Measurements from ENCODE around the gene TEF.

TEF gene

DNA sequence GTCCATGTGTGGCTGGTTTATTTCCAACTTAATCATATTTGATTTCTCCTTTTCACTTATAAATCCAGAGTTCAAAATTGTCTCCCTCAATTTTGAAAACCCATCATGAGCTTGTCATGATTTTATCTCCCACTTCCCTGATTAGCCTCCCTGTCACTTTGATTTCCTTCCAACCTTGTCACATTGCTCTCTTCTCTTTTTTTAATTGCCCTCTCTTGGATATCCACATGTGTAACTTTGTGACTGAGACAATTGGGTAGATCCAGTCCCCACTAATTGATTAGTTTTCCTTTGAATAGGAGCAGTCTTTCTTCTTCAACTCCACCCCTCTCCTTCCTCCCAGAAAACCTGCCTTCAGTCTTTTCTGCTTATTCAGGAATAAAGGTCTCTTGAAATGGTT is 2.4 kb downstream of the TEF start:
- Histone ChIP-seq H3K27ac (ENCODE audit: low read length) (no peak overlapping the region), H3K4me2 (ENCODE audit: low read length) (no peak overlapping the region), H3K36me3 (replicated peaks; ENCODE audit: low read depth, low read length) (peaks cover 8% of the 10 kb centered on the region), H3K9ac (ENCODE audit: low read length) (no peak overlapping the region), H3K9me3 (ENCODE audit: insufficient read depth, low read length) (no peaks in the 10 kb centered on the region), H3K4me1 (ENCODE audit: low read length) (peaks cover 14% of the 10 kb centered on the region), H4K20me1 (ENCODE audit: insufficient read depth, low read length) (no peaks in the 10 kb centered on the region), H3K27me3 (ENCODE audit: low read depth, low read length) (no peaks in the 10 kb centered on the region), H2AFZ (ENCODE audit: low read depth, low read length) (no peak overlapping the region), H3K79me2 (ENCODE audit: low read length) (peaks cover 11% of the 10 kb centered on the region; the same call in 1 of the 2 replicates), H3K4me3 (ENCODE audit: low read length) (no peak overlapping the region)
- TF ChIP-seq, protein P1, sequence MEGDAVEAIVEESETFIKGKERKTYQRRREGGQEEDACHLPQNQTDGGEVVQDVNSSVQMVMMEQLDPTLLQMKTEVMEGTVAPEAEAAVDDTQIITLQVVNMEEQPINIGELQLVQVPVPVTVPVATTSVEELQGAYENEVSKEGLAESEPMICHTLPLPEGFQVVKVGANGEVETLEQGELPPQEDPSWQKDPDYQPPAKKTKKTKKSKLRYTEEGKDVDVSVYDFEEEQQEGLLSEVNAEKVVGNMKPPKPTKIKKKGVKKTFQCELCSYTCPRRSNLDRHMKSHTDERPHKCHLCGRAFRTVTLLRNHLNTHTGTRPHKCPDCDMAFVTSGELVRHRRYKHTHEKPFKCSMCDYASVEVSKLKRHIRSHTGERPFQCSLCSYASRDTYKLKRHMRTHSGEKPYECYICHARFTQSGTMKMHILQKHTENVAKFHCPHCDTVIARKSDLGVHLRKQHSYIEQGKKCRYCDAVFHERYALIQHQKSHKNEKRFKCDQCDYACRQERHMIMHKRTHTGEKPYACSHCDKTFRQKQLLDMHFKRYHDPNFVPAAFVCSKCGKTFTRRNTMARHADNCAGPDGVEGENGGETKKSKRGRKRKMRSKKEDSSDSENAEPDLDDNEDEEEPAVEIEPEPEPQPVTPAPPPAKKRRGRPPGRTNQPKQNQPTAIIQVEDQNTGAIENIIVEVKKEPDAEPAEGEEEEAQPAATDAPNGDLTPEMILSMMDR (IDR thresholded peaks at IDR 0.05; ENCODE audit: low read depth, low read length) = no peak
- TF ChIP-seq EZH2phosphoT487 (IDR thresholded peaks at IDR 0.05; ENCODE audit: low read depth) = no peak

- no peak overlapping the region for H3K9ac ChIP-seq (ENCODE audit: low read length)
- no peaks in the 10 kb centered on the region for H3K27me3 ChIP-seq (ENCODE audit: low read depth, low read length)
- no peak overlapping the region for H2AFZ ChIP-seq (ENCODE audit: low read depth, low read length)
- H3K4me2 ChIP-seq (ENCODE audit: low read length) = no peak overlapping the region
- peaks cover 14% of the 10 kb centered on the region for H3K36me3 ChIP-seq (replicated peaks; ENCODE audit: low read depth, low read length)
- peaks cover 9% of the 10 kb centered on the region; the same call in 1 of the 2 replicates for H3K79me2 ChIP-seq (ENCODE audit: low read length)
- no peaks in the 10 kb centered on the region for H3K9me3 ChIP-seq (ENCODE audit: insufficient read depth, low read length)
- H3K4me3 ChIP-seq (ENCODE audit: low read length) = no peak overlapping the region
- no peaks in the 10 kb centered on the region for H4K20me1 ChIP-seq (ENCODE audit: insufficient read depth, low read length)
- peaks cover 7% of the 10 kb centered on the region for H3K4me1 ChIP-seq (ENCODE audit: low read length)
- H3K27ac ChIP-seq (ENCODE audit: low read length) = no peak overlapping the region
- TF ChIP-seq EZH2phosphoT487 (IDR thresholded peaks at IDR 0.05; ENCODE audit: low read depth) = no peak
- TF ChIP-seq, protein P1 (IDR thresholded peaks at IDR 0.05; ENCODE audit: low read depth, low read length) = no peak
Observed at GRCh38 chr22:41387341-41387740, 5.6 kb downstream of the TEF start.

DNA sequence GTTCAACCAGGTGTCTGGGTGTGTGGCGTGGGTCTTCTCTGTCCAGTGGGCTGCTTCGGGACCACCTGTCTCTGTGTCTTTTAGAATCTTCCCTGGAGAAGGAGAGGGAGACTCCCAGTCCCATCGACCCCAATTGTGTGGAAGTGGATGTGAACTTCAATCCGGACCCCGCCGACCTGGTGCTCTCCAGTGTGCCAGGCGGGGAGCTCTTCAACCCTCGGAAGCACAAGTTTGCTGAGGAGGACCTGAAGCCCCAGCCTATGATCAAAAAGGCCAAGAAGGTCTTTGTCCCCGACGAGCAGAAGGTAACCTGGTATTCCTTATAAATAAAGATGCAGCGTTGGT is 12.2 kb downstream of the TEF start:
- H3K27ac ChIP-seq (ENCODE audit: low read length) = no peak overlapping the region
- H3K4me2 ChIP-seq (ENCODE audit: low read length) = no peak overlapping the region
- peaks cover 17% of the 10 kb centered on the region for H3K36me3 ChIP-seq (replicated peaks; ENCODE audit: low read depth, low read length)
- no peaks in the 10 kb centered on the region for H3K4me1 ChIP-seq (ENCODE audit: low read length)
- H2AFZ ChIP-seq (ENCODE audit: low read depth, low read length) = no peak overlapping the region
- no peaks in the 10 kb centered on the region for H3K27me3 ChIP-seq (ENCODE audit: low read depth, low read length)
- no peak overlapping the region for H3K4me3 ChIP-seq (ENCODE audit: low read length)
- no peaks in the 10 kb centered on the region for H4K20me1 ChIP-seq (ENCODE audit: insufficient read depth, low read length)
- no peaks in the 10 kb centered on the region for H3K79me2 ChIP-seq (ENCODE audit: low read length)
- no peaks in the 10 kb centered on the region for H3K9me3 ChIP-seq (ENCODE audit: insufficient read depth, low read length)
- TF ChIP-seq EZH2phosphoT487 (IDR thresholded peaks at IDR 0.05; ENCODE audit: low read depth) = no peak
- TF ChIP-seq, protein P1 (IDR thresholded peaks at IDR 0.05; ENCODE audit: low read depth, low read length) = no peak
- no peak overlapping the region for H3K9ac ChIP-seq (ENCODE audit: low read length)

DNA sequence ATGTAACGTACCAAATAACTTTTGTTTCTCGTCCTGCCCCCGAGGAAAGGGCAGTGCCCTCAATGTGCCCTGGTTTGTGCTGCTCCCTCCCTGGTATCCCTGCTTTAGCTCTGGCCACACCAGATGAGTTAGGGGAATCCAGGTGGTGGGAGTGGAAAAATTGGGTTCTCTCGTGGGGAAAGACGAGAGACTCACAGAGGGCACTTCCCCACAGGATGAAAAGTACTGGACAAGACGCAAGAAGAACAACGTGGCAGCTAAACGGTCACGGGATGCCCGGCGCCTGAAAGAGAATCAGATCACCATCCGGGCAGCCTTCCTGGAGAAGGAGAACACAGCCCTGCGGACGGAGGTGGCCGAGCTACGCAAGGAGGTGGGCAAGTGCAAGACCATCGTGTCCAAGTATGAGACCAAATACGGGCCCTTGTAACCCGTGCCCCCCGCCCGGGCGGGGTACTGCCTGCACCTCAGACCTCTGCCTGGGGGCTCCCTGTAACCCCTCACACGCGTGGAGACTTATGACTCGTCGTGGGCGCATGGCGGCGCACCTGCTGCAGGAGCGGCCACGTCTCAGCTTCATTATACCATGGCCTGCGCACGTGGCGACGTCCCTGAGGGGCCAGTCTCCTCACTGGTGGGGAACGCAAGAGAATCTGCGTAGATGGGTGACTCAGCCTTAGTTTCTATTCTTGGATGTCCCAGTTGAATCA is 13.9 kb downstream of the TEF start:
- no peaks in the 10 kb centered on the region for H3K9me3 ChIP-seq (ENCODE audit: insufficient read depth, low read length)
- H3K79me2 ChIP-seq (ENCODE audit: low read length) = no peaks in the 10 kb centered on the region
- H3K4me1 ChIP-seq (ENCODE audit: low read length) = no peaks in the 10 kb centered on the region
- TF ChIP-seq EZH2phosphoT487 (IDR thresholded peaks at IDR 0.05; ENCODE audit: low read depth) = no peak
- TF ChIP-seq, protein P1 (IDR thresholded peaks at IDR 0.05; ENCODE audit: low read depth, low read length) = no peak
- no peak overlapping the region for H3K27ac ChIP-seq (ENCODE audit: low read length)
- no peaks in the 10 kb centered on the region for H3K27me3 ChIP-seq (ENCODE audit: low read depth, low read length)
- H3K36me3 ChIP-seq (replicated peaks; ENCODE audit: low read depth, low read length) = peaks cover 19% of the 10 kb centered on the region
- no peak overlapping the region for H2AFZ ChIP-seq (ENCODE audit: low read depth, low read length)
- H3K4me2 ChIP-seq (ENCODE audit: low read length) = no peak overlapping the region
- no peak overlapping the region for H3K4me3 ChIP-seq (ENCODE audit: low read length)
- no peak overlapping the region for H3K9ac ChIP-seq (ENCODE audit: low read length)
- no peaks in the 10 kb centered on the region for H4K20me1 ChIP-seq (ENCODE audit: insufficient read depth, low read length)

Measured in OCI-LY3 (cell line).